Liver (tissue), 9 donors: Measurements from ENCODE around the gene MUC13. TPM values are rescaled to one million over a fixed set of nuclear protein-coding genes. Genes with fewer than 3 reads are reported as not detected.

Experiments
- DNase-seq: peaks from one replicate; pipeline ENCODE4 v3.0.0-alpha.2; 2017; ENCODE audit warnings: low spot score
- H3K27ac ChIP-seq, 2 donors: one replicate each; pipeline ENCODE4 v1.7.0; 2013; ENCODE audit warnings: inconsistent platforms in 2 of 2, low read length in 2 of 2, control low read depth in 1 of 2, low read depth in 1 of 2, mild to moderate bottlenecking in 1 of 2
- H3K27me3 ChIP-seq, 4 donors: one replicate each; pipeline versions ENCODE4 v1.6.1 to v1.7.0; 2013; ENCODE audit warnings: low read length in 3 of 4, inconsistent platforms in 1 of 4, mild to moderate bottlenecking in 1 of 4, moderate library complexity in 1 of 4; ENCODE audit not compliant: control insufficient read depth in 4 of 4, insufficient read depth in 4 of 4
- H3K36me3 ChIP-seq, 4 donors: one replicate each; pipeline versions ENCODE4 v1.6.1 to v1.7.0; 2013; ENCODE audit warnings: low read length in 3 of 4, mild to moderate bottlenecking in 3 of 4, low read depth in 1 of 4, moderate library complexity in 1 of 4; ENCODE audit not compliant: control insufficient read depth in 4 of 4, insufficient read depth in 3 of 4
- H3K4me1 ChIP-seq, 4 donors: one replicate each; pipeline versions ENCODE4 v1.6.1 to v1.7.0; 2013; ENCODE audit warnings: low read length in 3 of 4, mild to moderate bottlenecking in 3 of 4, moderate library complexity in 1 of 4; ENCODE audit not compliant: control insufficient read depth in 4 of 4, insufficient read depth in 4 of 4
- H3K4me3 ChIP-seq, 3 donors: one replicate each; pipeline versions ENCODE4 v1.6.1 to v1.7.0; 2013; ENCODE audit warnings: low read length in 3 of 3, control low read depth in 1 of 3, low read depth in 1 of 3, mild to moderate bottlenecking in 1 of 3
- H3K9ac ChIP-seq, 2 donors: one replicate each; pipeline ENCODE4 v1.7.0; 2013; ENCODE audit warnings: low read length in 2 of 2, mild to moderate bottlenecking in 2 of 2, moderate library complexity in 2 of 2, control low read depth in 1 of 2, low read depth in 1 of 2
- H3K9me3 ChIP-seq, 4 donors: one replicate each; pipeline versions ENCODE4 v1.6.1 to v1.7.0; 2013; ENCODE audit warnings: low read length in 3 of 4; ENCODE audit not compliant: control insufficient read depth in 4 of 4
- ATF3 ChIP-seq: IDR thresholded peaks from 2 replicates; pipeline ENCODE4 v1.6.1; 2016; ENCODE audit warnings: antibody characterized with exemption
- FOXA1 ChIP-seq: IDR thresholded peaks from 2 replicates; pipeline ENCODE4 v1.6.1; 2016; ENCODE audit warnings: antibody characterized with exemption
- FOXA2 ChIP-seq: IDR thresholded peaks from 2 replicates; pipeline ENCODE4 v1.6.1; 2016; ENCODE audit warnings: antibody characterized with exemption
- GABPA ChIP-seq, 2 donors: IDR thresholded peaks in 1 of 2; conservative IDR thresholded peaks in 1 of 2; 2 replicates each; pipeline ENCODE4 v1.6.1; 2016; ENCODE audit warnings: antibody characterized with exemption in 2 of 2, mild to moderate bottlenecking in 1 of 2, moderate library complexity in 1 of 2
- HNF4A ChIP-seq, 2 donors: conservative IDR thresholded peaks; 2 replicates each; pipeline ENCODE4 v1.6.1; 2016; ENCODE audit warnings: antibody characterized with exemption in 2 of 2, mild to moderate bottlenecking in 2 of 2
- HNF4G ChIP-seq: IDR thresholded peaks from 2 replicates; pipeline ENCODE4 v1.6.1; 2016; ENCODE audit warnings: antibody characterized with exemption
- JUND ChIP-seq, 2 donors: IDR thresholded peaks; 2 replicates each; pipeline ENCODE4 v1.6.1; 2016; ENCODE audit warnings: antibody characterized with exemption in 2 of 2
- MAX ChIP-seq: IDR thresholded peaks from 2 replicates; pipeline ENCODE4 v1.6.1; 2016; ENCODE audit warnings: antibody characterized with exemption
- NR2F2 ChIP-seq: IDR thresholded peaks from 2 replicates; pipeline ENCODE4 v1.6.1; 2016; ENCODE audit warnings: antibody characterized with exemption
- REST ChIP-seq: IDR thresholded peaks from 2 replicates; pipeline ENCODE4 v1.6.1; 2016; ENCODE audit warnings: antibody characterized with exemption, mild to moderate bottlenecking
- RXRA ChIP-seq, 2 donors: IDR thresholded peaks; 2 replicates each; pipeline ENCODE4 v1.6.1; 2017 to 2018; ENCODE audit warnings: antibody characterized with exemption in 2 of 2, mild to moderate bottlenecking in 1 of 2
- SP1 ChIP-seq: IDR thresholded peaks from 2 replicates; pipeline ENCODE4 v1.6.1; 2018; ENCODE audit warnings: antibody characterized with exemption, mild to moderate bottlenecking
- TAF1 ChIP-seq: conservative IDR thresholded peaks from 2 replicates; pipeline ENCODE4 v1.6.1; 2016; ENCODE audit warnings: antibody characterized with exemption, mild to moderate bottlenecking
- YY1 ChIP-seq: IDR thresholded peaks from 2 replicates; pipeline ENCODE4 v1.6.1; 2016; ENCODE audit warnings: antibody characterized with exemption, mild to moderate bottlenecking
- ZBTB33 ChIP-seq: IDR thresholded peaks from 2 replicates; pipeline ENCODE4 v1.6.1; 2016; ENCODE audit warnings: antibody characterized with exemption
- WGBS: extraction: QIAGEN DNeasy Blood & Tissue Kit; methylation state at CpG from one replicate; pipeline ENCODE4 v1.1.7; 2013; 5-methylcytosine and 5-hydroxymethylcytosine counted together
- polyA plus RNA-seq, 2 donors: library from polyadenylated mRNA; stranded (reverse) in 1 of 2; unstranded in 1 of 2; fragments of 200-250 nt in 1 of 2; fragments of >200 nt in 1 of 2; fragmentation: Nextera tagmentation in 1 of 2; extraction: Ambion mirVana in 1 of 2; gene quantifications; one replicate each; pipeline versions ENCODE4 v1.2.1 to v1.2.3, GENCODE V29; 2013 to 2015
- total RNA-seq, 2 donors: library from RNA; depleted of rRNA; stranded (reverse); fragments of >200 nt; gene quantifications; one replicate each; pipeline ENCODE4 v1.2.3, GENCODE V29; 2014
- donor health status: healthy.
- donor health status: healthy.
- donor health status: healthy.
- donor health status: healthy.
- donor health status: healthy.

The MUC13 gene
- total and polyA plus RNA-seq, 4 donors, result under 0.01 to 0.45 TPM; not detected in 2

- no peaks in the 10 kb centered on the region for H3K27me3 ChIP-seq
- DNase-seq, result no peak
- TF ChIP-seq JUND (IDR thresholded peaks at IDR 0.05), result no peak
- TF ChIP-seq YY1, result no peak
- TF ChIP-seq SP1, result no peak
- no peak for TF ChIP-seq RXRA (IDR thresholded peaks at IDR 0.05)
- no peak for TF ChIP-seq FOXA1
- TF ChIP-seq NR2F2, result no peak
- no peak for TF ChIP-seq TAF1
- no peak for TF ChIP-seq HNF4G
- no peak overlapping the region for H3K9ac ChIP-seq
- no peaks in the 10 kb centered on the region for H3K36me3 ChIP-seq
- no peaks in the 10 kb centered on the region for H3K9me3 ChIP-seq
- H3K27ac ChIP-seq, result no peak overlapping the region
- H3K4me1 ChIP-seq, result no peaks in the 10 kb centered on the region
- H3K4me3 ChIP-seq, result no peak overlapping the region
- WGBS, result 97% methylated on average over 3 of the region's 3 CpGs
These were observed 19.3 kb downstream of the MUC13 start for GRCh38 chr3:124915254-124915653.

- no peaks in the 10 kb centered on the region for H3K36me3 ChIP-seq
- no peak overlapping the region for H3K9ac ChIP-seq
- no peak overlapping the region for H3K4me3 ChIP-seq
- 91% methylated on average over 9 of the region's 9 CpGs for WGBS
- H3K27me3 ChIP-seq, result no peaks in the 10 kb centered on the region
- no peak for DNase-seq
- no peaks in the 10 kb centered on the region for H3K9me3 ChIP-seq
- TF ChIP-seq ZBTB33 (no peak), HNF4A (conservative IDR thresholded peaks at IDR 0.05) (no peak), JUND (IDR thresholded peaks at IDR 0.05) (no peak), YY1 (no peak), TAF1 (no peak), NR2F2 (no peak), FOXA1 (no peak), GABPA (IDR thresholded peaks at IDR 0.05 in 1 of 2, conservative IDR thresholded peaks at IDR 0.05 in 1 of 2) (no peak), FOXA2 (no peak), HNF4G (no peak), ATF3 (no peak), REST (no peak), MAX (no peak)
- H3K27ac ChIP-seq, result no peak overlapping the region
- H3K4me1 ChIP-seq, result no peaks in the 10 kb centered on the region
These were observed 26.6 kb downstream of the MUC13 start for GRCh38 chr3:124907957-124908356.
